Mucosa of rectum (tissue), 2 donors: Measurements from ENCODE around the gene CAMSAP1.

Experiments
- H3K27ac ChIP-seq, 2 donors: one replicate each; pipeline ENCODE4 v1.7.0; 2013; ENCODE audit warnings: inconsistent platforms in 2 of 2, low read depth in 2 of 2, low read length in 2 of 2
- H3K27me3 ChIP-seq, 2 donors: one replicate each; pipeline ENCODE4 v1.7.0; 2013; ENCODE audit warnings: low read length in 2 of 2; ENCODE audit not compliant: control insufficient read depth in 2 of 2, insufficient read depth in 2 of 2
- H3K36me3 ChIP-seq, 2 donors: one replicate each; pipeline ENCODE4 v1.7.0; 2013; ENCODE audit warnings: low read length in 2 of 2; ENCODE audit not compliant: control insufficient read depth in 2 of 2, insufficient read depth in 2 of 2
- H3K4me1 ChIP-seq, 2 donors: one replicate each; pipeline ENCODE4 v1.7.0; 2013; ENCODE audit warnings: low read length in 2 of 2, mild to moderate bottlenecking in 1 of 2; ENCODE audit not compliant: control insufficient read depth in 2 of 2, insufficient read depth in 2 of 2
- H3K4me3 ChIP-seq, 2 donors: one replicate each; pipeline ENCODE4 v1.7.0; 2013; ENCODE audit warnings: low read length in 2 of 2
- H3K9ac ChIP-seq, 2 donors: one replicate each; pipeline ENCODE4 v1.7.0; 2013; ENCODE audit warnings: low read length in 2 of 2, low read depth in 1 of 2, mild to moderate bottlenecking in 1 of 2
- H3K9me3 ChIP-seq, 2 donors: one replicate each; pipeline ENCODE4 v1.7.0; 2013; ENCODE audit warnings: low read length in 2 of 2; ENCODE audit not compliant: control insufficient read depth in 2 of 2
- donor health status: healthy.
- donor health status: Normal muscosa, but diverticular disease.

The CAMSAP1 gene

DNA sequence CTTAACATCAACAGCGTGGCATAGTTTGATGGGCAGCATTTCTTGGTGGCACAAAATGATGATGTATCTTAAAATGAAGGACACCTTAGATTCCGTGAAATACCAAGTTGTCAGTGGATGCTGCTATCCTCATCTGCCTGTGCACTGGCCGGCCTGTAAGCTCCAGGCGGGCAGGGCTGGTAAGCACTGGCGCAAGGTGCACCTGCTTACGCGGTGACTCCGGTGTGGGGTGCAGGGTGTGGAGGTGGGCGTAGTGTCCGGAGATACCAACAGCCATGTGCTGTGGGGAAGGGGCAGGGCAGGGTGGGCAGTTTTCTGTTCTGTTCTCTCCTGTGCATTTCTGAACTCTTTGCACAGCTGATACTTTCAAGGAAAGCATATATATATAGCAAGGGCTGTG lies 103.9 kb downstream of the CAMSAP1 start:
- no peak overlapping the region for H3K9ac ChIP-seq
- peaks cover 0 to 2% of the 10 kb centered on the region in 2 donors for H3K36me3 ChIP-seq

DNA sequence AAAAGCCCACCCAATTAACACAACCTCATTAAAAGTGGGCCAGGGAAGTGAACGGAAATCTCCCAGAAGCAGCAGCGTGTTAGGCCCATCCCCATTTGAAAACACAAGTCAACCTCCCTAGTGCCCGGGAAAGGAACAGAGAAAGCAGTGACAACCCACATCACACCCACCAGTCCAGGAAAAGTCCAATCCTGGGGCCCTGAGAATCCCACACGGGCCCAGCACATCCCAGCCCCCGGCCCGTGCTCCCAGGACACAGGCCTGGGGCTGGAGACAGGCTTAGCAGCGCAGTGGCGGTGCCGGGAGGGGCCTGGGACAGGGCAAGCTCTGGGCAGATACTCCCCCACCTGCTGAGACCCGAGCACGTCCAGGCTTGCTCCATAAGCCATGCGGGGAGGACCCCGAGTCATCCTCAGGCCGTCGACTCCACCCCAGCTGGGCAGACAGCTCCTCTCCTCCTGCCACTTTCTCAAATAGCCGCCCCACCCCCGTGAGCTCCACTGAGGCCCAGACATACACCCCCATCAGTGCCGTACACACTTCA lies 104.4 kb downstream of the CAMSAP1 start:
- no peak overlapping the region for H3K4me3 ChIP-seq
- H3K9me3 ChIP-seq = no peaks in the 10 kb centered on the region
- no peak overlapping the region for H3K9ac ChIP-seq
- no peaks in the 10 kb centered on the region for H3K27me3 ChIP-seq
- H3K4me1 ChIP-seq = no peaks in the 10 kb centered on the region
- H3K36me3 ChIP-seq = peaks cover 0 to 2% of the 10 kb centered on the region in 2 donors
- no peak overlapping the region for H3K27ac ChIP-seq

More for the DNA sequence above, 103.9 kb downstream of the CAMSAP1 start:
- Histone ChIP-seq H3K4me1 (no peaks in the 10 kb centered on the region), H3K9me3 (no peaks in the 10 kb centered on the region), H3K27me3 (no peaks in the 10 kb centered on the region), H3K27ac (no peak overlapping the region), H3K4me3 (no peak overlapping the region)

DNA sequence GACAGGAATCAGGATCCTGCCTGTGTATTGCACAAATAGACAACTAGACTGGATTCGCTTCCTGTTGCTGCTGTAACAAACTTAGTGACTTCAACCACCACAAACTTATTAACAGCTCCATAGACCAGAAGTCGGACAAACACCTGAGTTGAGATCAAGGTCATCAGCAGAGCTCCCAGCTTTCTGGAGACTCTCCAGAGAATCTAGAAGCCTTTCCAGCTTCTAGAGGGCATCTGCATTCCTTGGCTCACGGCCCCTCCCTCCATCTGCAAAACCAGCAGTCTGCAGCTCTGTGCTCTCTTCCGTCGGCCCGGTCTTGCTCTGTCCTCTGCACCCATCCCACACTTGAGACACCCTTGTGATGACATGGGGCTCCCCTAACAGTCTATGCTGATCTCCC lies 106.3 kb downstream of the CAMSAP1 start:
- Histone ChIP-seq H3K27ac (no peak overlapping the region), H3K9me3 (no peaks in the 10 kb centered on the region), H3K9ac (no peak overlapping the region), H3K4me1 (no peaks in the 10 kb centered on the region), H3K4me3 (no peak overlapping the region), H3K36me3 (peaks cover 0 to 2% of the 10 kb centered on the region in 2 donors), H3K27me3 (no peaks in the 10 kb centered on the region)

DNA sequence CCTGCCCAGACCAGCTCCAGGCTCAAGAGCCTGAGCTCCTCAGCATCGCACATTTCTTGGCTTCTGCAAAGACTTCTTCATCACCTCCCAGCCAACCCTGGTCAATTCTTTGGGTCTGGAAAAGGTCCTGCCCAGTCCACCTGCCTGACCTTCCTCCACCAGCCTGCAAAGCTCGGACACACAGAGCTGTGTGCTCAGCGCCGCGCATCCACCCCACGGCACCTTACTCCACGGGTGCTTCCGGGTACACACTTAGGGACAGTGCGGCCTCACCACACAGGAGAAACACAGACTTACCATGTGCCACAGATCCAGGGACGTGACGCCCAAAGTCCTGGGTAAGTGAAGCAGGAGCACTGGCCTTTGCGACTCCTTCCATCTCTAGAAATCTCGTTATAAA lies 108.1 kb downstream of the CAMSAP1 start:
- H3K9me3 ChIP-seq = no peaks in the 10 kb centered on the region
- H3K27ac ChIP-seq = no peak overlapping the region
- H3K9ac ChIP-seq = no peak overlapping the region
- H3K4me1 ChIP-seq = no peaks in the 10 kb centered on the region
- H3K4me3 ChIP-seq = no peak overlapping the region
- H3K36me3 ChIP-seq = no peaks in the 10 kb centered on the region
- no peaks in the 10 kb centered on the region for H3K27me3 ChIP-seq

DNA sequence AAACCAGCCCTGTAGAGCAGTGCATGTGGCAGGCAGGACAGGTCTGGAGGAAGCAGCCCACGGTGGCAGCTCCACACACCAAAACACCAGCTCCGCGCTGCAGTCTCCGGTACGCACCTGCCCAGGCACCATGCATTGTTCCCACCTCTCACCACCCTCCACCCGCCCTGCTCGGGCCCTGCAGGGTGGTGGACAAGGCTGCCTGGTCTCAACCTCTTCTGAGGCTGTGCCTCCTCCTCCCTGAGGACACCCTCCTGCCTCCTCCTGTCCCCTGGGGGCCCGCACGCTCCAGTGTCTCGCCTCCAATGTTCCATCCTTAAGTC lies 109.1 kb downstream of the CAMSAP1 start:
- Histone ChIP-seq H3K9ac (no peak overlapping the region), H3K27me3 (no peaks in the 10 kb centered on the region), H3K36me3 (no peaks in the 10 kb centered on the region), H3K4me3 (no peak overlapping the region), H3K9me3 (no peaks in the 10 kb centered on the region), H3K4me1 (no peaks in the 10 kb centered on the region), H3K27ac (no peak overlapping the region)

DNA sequence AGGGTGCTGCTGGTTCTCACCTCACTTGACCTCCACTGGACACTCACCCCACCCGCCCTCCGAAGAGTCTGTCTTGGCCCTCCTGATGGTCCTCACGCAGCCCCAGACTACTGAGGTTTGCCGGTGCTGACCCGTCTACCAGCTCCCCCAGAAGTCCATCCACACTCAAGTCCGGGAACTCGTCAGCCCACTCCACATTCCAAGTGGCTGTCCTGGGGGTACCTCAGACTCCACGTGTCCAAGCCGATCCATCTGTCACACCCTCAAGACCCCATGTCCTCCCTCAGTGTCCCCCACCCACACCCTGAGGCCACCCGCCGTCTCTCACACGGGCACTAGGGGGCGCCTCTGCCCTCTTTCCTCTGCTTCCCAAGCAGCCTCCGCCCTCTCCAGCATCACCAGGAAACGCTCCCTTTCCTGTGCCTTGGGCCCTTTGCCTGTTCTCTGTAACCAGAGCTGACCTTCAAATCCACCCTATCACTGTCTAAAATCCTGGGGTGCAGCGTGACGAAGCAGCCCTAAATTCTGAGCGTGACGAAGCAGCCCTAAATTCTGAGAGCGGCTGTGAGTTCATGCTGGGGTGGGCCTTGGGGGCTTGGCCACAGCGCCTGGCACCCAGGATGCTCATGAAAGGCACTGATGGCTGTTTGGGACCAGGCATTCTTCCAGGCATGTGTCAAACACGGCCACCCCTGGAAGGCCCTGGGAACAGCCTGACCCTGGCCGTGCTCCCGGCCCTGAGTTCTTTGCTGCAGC lies 109.7 kb downstream of the CAMSAP1 start:
- Histone ChIP-seq H3K27ac (no peak overlapping the region), H3K9me3 (no peaks in the 10 kb centered on the region)

DNA sequence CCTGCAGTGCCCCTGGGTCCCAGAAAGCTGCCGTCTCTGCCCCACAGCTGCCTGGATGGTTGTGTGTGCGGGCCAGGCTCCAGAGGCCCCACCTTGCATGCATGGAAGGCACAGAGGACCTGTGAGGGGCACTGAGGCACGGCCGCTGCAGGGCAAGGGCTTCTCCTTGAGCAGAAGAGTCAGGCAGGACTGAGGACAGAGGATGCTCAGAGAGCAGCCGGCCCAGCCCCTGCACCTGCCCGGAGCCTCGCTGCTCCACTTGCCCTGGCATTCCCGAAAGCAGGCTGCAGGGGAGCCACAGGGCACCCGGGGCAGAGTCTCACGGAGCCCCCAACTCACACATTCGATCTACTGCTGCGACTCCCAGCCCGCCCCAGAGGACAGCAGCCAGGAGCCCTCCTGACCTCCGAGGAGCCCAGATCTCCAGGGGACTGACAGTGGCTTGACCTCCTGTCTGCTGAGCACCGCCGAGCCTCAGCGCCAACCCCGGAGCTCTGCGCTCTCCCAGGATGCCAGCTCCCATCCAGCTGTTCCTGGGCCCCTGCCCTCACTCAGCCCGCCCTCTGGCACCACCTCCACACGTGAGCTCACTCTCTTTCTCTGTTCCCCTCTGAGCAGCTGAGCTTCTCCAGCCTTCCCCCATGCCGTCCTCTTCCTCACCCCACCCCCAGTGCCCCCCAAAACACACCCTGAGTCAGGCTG lies 110.4 kb downstream of the CAMSAP1 start:
- Histone ChIP-seq H3K36me3 (no peaks in the 10 kb centered on the region), H3K9ac (no peak overlapping the region), H3K27ac (no peak overlapping the region), H3K4me1 (no peaks in the 10 kb centered on the region), H3K9me3 (no peaks in the 10 kb centered on the region), H3K27me3 (no peaks in the 10 kb centered on the region), H3K4me3 (no peak overlapping the region)

More for the DNA sequence above, 109.7 kb downstream of the CAMSAP1 start:
- Histone ChIP-seq H3K4me1 (no peaks in the 10 kb centered on the region), H3K36me3 (no peaks in the 10 kb centered on the region), H3K9ac (no peak overlapping the region), H3K27me3 (no peaks in the 10 kb centered on the region), H3K4me3 (no peak overlapping the region)

DNA sequence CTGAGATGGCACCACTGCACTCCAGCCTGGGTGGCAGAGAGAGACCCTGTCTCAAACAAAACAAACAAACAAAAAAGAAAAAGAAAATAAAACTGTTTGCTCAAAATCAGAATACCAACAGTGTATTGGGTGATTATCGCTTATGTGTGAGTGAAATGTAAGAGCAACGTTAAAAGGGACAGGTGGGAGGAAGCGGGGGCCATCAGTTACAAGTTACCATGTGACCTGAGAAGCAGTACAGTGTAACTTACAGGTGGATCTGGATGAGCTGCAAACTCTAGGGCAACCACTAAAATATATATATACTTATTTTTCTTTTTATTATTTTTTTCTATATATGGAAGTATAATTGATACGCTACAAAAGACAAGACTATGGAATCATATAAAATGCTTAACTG lies 112.0 kb downstream of the CAMSAP1 start:
- Histone ChIP-seq H3K27ac (no peak overlapping the region), H3K4me3 (no peak overlapping the region), H3K27me3 (no peaks in the 10 kb centered on the region), H3K36me3 (no peaks in the 10 kb centered on the region), H3K4me1 (no peaks in the 10 kb centered on the region), H3K9ac (no peak overlapping the region), H3K9me3 (no peaks in the 10 kb centered on the region)

DNA sequence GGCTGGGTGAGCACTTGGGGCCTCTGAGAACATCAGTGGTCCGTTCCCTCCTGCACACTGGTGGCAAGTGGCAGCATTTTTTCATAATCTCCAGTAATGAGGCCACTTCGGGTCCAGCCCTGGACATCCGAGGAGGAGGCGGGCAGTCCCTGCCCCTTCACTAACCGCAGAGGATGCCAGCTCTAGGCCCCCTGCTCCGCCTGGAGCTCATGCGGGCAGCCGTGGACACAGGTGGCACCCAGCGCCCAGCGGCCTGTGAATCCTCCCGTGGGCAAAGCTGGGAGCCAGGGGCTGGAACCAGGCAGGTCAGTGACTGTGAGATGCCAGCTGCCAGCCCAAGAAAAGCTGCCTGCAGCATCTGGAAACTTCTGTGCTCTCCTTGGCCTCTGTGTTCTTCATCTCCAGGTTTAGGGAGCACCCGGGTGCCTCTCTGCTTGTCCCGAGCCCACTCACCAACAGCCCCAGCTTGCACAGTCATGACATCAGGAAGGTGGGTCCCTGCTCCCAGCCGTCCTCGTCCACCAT lies 112.9 kb downstream of the CAMSAP1 start:
- no peaks in the 10 kb centered on the region for H3K9me3 ChIP-seq
- H3K36me3 ChIP-seq = no peaks in the 10 kb centered on the region
- no peak overlapping the region for H3K4me3 ChIP-seq
- H3K27ac ChIP-seq = no peak overlapping the region
- H3K27me3 ChIP-seq = no peaks in the 10 kb centered on the region
- H3K4me1 ChIP-seq = no peaks in the 10 kb centered on the region
- H3K9ac ChIP-seq = no peak overlapping the region

DNA sequence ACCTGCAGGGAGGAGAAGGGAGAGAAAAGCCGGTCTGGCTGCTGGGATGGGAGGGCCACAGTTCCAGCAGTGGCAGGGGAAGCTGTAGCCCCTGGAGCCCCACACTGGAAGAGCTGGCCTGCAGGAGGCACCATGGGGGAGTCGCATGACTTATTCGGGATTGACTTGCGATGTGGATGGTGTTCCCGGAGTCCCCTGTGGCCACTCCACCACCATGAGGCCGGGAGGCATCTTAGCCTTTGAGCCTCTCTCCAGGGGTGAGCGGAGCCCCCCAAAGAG lies 113.3 kb downstream of the CAMSAP1 start:
- Histone ChIP-seq H3K4me1 (no peaks in the 10 kb centered on the region), H3K27me3 (no peaks in the 10 kb centered on the region), H3K9ac (no peak overlapping the region), H3K27ac (no peak overlapping the region), H3K9me3 (no peaks in the 10 kb centered on the region), H3K36me3 (no peaks in the 10 kb centered on the region), H3K4me3 (no peak overlapping the region)
